ENCODE results near the gene CD247.

The CD247 gene

GRCh38 chr1:167503626-167504466 is 14.5 kb downstream of the CD247 start:
- no peak for DNase-seq (ENCODE audit: low read depth)
- TF ChIP-seq, protein P1, sequence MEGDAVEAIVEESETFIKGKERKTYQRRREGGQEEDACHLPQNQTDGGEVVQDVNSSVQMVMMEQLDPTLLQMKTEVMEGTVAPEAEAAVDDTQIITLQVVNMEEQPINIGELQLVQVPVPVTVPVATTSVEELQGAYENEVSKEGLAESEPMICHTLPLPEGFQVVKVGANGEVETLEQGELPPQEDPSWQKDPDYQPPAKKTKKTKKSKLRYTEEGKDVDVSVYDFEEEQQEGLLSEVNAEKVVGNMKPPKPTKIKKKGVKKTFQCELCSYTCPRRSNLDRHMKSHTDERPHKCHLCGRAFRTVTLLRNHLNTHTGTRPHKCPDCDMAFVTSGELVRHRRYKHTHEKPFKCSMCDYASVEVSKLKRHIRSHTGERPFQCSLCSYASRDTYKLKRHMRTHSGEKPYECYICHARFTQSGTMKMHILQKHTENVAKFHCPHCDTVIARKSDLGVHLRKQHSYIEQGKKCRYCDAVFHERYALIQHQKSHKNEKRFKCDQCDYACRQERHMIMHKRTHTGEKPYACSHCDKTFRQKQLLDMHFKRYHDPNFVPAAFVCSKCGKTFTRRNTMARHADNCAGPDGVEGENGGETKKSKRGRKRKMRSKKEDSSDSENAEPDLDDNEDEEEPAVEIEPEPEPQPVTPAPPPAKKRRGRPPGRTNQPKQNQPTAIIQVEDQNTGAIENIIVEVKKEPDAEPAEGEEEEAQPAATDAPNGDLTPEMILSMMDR (IDR thresholded peaks at IDR 0.05; ENCODE audit: insufficient read depth, low read depth, low read length, missing control alignments): no peak
- no peak overlapping the region for H3K4me3 ChIP-seq (ENCODE audit: low read length)

DNA sequence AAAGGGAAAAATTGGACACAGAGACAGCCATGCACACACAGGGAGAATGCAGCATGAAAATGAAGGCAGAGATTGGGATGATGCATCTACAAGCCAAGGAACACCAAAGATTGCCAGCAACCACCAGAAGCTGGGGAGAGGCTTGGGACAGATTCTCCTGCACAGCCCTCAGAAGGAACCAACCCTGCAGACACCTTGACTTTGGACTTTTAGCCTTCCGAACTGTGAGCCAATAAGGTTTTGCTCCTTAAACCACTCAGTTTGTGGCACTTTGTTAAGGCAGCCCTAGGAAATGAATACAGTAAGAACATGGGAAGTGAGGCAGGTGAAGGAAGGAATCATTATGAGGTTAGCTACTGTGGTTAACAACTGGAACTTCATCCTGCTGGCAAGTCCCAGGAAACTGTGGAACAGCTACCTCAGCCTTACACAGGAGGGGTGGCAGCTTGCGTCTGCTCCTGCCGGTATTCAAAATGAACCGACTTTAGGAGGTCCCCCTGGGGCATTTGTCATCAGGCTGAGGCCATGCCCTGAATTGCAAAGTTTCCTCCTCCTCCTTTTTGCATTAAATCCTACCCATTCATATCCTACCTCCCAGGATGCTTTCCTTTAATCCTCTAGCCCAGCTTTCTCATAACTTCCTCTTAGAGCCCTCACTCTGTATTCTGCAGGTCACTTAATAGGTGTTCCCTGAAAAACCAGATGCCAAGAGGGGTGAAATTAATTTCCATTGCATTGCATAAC is 15.4 kb downstream of the CD247 start:
- no peak for DNase-seq (ENCODE audit: low read depth)
- no peak overlapping the region for H3K4me3 ChIP-seq (ENCODE audit: low read length)
- TF ChIP-seq, protein P1 (IDR thresholded peaks at IDR 0.05; ENCODE audit: insufficient read depth, low read depth, low read length, missing control alignments): no peak

GRCh38 chr1:167502192-167502551 is 16.2 kb downstream of the CD247 start:
- TF ChIP-seq, protein P1 (IDR thresholded peaks at IDR 0.05; ENCODE audit: insufficient read depth, low read depth, low read length, missing control alignments): no peak
- DNase-seq (ENCODE audit: low read depth): no peak
- H3K4me3 ChIP-seq (ENCODE audit: low read length): no peak overlapping the region

DNA sequence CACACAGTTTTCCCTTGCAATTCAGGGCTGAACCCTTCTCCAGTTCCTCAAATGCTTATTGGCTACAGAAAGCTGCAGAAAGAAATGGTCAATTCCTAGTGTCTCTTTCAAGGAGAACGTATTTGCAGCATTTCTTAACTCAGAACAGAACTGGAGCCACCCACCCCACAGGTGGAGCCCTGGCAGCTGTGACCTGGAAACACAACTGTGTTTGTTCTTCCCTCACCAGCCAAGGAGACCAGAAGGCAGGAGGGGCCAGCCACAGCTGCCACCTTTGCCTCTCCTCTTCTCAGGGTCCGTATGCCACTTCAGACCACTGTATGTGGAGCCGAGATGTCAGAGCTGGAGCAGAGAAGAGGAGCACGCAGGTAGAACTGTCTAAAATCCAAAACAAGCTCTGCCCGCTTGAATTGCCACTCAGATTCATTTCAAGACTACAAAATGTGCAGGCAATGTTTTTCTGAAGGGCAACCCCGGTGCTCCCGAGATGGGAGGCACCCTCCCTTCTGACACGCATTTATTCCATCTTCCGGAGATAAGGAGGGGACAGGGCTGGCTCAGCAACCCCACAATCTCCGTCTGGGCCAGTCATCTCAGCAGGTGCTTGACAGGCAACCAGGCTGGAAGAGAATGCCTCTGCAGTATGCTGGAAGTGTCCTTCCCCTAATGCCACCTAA is 16.7 kb downstream of the CD247 start:
- TF ChIP-seq, protein P1 (IDR thresholded peaks at IDR 0.05; ENCODE audit: insufficient read depth, low read depth, low read length, missing control alignments): no peak
- H3K4me3 ChIP-seq (ENCODE audit: low read length): no peak overlapping the region
- no peak for DNase-seq (ENCODE audit: low read depth)

DNA sequence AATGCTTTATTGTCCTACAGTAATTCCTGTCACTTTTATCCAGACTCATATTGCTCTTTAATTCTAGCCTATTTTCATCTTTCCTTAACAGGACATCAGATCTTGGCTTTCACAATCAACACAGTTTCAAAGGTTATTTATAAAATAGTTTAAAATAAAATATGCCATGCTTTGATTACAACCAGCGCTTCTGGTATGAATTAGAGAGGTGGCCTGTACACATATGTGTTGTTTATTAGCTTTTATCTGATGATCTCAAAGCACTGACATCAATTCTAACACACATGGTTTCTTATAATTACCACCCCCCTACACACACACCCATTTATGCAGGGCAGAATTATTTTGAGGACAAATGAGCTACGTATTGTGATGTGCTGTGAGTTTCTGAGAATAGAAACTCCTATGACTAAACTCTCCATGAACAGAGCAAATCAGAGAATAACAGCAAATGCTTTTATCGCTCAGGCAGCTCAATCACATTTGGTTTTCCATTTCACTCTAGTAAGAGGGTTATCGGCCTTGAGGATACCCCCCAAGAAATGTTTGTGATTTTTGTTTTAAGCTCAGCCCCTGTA is 18.0 kb downstream of the CD247 start:
- DNase-seq (ENCODE audit: low read depth): no peak
- H3K4me3 ChIP-seq (ENCODE audit: low read length): no peak overlapping the region
- TF ChIP-seq, protein P1 (IDR thresholded peaks at IDR 0.05; ENCODE audit: insufficient read depth, low read depth, low read length, missing control alignments): no peak

DNA sequence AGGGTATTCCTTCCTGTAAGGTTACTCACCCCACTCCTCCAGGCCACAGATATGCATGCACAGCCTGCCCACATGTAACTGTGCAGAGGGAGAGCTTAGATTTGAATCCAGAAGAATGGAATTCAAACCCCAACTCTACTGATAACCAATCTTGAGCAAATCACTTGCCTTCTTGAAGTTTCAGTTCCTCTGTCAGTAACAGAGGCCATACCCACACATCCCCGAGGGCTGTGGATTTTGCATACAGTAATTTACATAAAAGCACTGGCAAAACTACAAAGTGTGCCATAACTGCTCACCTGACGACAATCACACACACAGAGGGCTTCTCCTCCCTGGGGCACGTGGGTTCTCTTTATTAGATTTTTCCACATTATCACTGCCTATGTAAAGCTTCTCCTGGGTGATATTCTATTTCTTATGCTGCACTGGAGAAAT is 18.6 kb downstream of the CD247 start:
- TF ChIP-seq, protein P1 (IDR thresholded peaks at IDR 0.05; ENCODE audit: insufficient read depth, low read depth, low read length, missing control alignments): no peak
- no peak for DNase-seq (ENCODE audit: low read depth)
- H3K4me3 ChIP-seq (ENCODE audit: low read length): no peak overlapping the region
